Measurements from ENCODE around the gene SPATA13.
"Not testable (repeated sequence)": the region's sequence is repeated elsewhere in the genome, so short reads cannot be mapped to it uniquely, and the experiment has no call there.

Gene SPATA13

GRCh38 chr13:24327598-24327997 is 167.1 kb downstream of the SPATA13 start:
- not testable (repeated sequence) for DNase-seq

GRCh38 chr13:24328145-24328544 is 167.6 kb downstream of the SPATA13 start:
- DNase-seq: no peak

GRCh38 chr13:24338721-24339120 is 178.2 kb downstream of the SPATA13 start:
- DNase-seq: no peak

DNA sequence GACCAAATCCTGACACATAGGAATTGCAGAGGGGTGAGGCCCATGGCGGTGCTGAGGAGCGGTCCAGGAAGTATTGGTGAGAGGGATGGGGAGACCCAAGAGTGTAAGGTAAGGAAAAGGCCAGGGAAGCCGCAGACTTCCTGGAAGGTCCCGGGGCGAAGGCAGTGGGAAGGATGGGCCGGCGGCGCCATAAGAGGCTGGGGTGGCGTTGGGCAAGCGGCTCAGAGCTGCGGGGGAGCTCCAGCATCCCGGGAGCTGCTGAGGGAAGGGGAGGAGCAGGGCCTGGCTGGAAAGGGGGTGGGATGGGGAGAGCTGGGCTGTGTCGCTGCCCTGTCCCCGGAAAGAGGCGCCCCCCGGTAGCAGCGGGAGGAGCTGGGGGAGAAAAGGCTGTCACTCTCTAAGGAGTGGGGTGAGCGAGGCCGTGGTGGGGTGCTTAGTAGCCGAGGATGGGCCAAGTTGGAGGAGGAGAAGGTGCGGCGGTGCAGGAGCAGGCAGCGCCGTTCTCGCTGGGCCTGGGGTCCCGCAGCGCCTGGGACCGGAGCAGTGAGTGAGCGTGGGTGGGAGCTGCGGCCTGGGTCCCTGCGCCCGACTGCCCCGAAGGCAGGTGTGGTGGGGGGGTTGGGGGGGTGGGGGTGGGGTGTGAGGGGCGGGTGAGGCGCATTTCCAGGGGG is 179.6 kb downstream of the SPATA13 start:
- no peak for DNase-seq

GRCh38 chr13:24340608-24340955 is 180.1 kb downstream of the SPATA13 start:
- no peak for DNase-seq

GRCh38 chr13:24341439-24341838 is 180.9 kb downstream of the SPATA13 start:
- no peak for DNase-seq

GRCh38 chr13:24348385-24348784 is 187.9 kb downstream of the SPATA13 start:
- DNase-seq: no peak

DNA sequence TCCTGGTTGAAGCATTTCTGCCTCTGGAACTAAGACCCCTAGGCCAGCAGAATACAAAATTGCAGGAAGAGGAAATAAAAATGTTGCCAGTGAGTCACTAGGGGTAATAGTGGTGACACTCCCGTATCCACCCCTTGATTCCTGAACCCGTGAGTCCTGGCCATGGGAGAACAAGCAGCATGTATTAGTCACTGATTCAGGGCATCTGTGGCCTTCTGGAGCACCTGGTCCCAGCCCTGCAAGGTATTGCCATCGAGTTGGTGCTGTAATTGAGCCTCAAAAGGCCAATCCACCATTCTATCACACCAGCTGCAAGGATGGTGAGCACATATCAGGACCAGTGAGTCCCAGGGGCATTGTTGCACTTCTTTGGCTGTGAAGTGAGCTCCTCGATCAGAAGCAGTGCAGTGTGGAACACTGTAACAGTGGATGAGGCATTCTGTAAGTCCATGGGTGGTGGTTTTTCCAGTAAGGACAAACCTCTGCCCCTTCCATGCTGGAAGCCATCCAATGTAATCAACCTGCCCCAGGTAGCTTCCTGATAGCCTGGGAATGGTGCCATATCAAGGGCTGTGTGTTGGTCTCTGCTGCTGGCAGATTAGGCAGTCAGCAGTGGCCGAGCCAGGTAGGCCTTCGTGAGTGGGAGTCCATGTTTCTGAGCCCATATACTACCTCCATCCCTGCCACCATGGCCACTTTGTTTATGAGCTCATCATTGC is 188.4 kb downstream of the SPATA13 start:
- no peak for DNase-seq

GRCh38 chr13:24349778-24350664 is 189.5 kb downstream of the SPATA13 start:
- DNase-seq: not testable (repeated sequence)

DNA sequence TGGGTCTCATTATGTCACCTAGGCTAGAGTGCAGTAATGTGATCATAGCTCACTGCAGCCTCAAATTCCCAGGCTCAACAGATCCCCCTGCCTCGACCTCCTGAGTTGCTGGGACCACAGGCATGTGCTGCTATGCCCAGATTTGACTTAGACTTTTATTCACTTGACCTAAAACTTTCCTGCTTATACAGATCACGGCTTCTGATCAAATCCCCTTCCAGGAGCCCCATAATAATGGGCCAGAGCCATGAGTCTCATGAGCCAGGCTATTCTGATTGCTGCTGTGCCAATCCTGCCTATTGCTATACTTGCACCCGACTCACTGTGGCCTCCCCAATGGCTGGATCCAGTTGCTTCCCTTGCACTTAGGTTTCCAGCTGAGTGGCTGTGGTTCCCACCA is 190.9 kb downstream of the SPATA13 start:
- DNase-seq: no peak

DNA sequence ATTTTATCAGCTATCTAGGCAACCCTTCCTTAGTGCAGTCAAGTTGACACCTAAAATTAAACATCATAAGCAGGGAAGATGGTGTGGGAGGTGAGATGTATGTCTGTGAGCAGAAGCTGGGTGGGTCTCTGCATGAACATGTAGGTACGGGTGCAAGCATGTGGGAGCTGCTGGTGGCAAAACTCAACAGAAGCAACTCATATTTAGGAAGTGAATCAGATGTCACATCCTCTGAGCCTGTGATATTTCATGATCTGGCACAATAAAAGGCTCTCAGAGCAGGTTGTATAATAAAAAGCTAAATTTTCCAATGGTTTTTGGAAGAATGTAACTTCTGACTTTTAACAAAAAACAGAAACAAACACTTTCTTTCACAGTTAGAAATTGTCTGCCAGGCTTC is 193.2 kb downstream of the SPATA13 start:
- DNase-seq: no peak

- no peak for DNase-seq
Measured at GRCh38 chr13:24355103-24355502, 194.6 kb downstream of the SPATA13 start.

DNA sequence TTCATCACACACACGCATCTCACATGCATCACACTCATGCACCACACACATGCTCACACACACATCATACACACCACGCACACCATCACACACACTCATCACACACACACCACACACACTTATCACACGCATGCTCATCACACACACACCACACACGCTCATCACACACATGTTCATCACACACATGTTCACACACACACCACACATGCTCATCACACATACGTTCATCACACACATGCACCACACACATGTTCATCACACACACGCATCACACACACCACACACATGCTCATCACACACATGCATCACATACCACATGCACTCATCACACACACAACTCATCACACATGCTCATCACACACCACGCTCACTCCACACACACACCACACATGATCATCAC is 195.8 kb downstream of the SPATA13 start:
- no peak for DNase-seq
